ENCODE measurements around the gene DNAJB7. TPM values are rescaled to one million over a fixed set of nuclear protein-coding genes. Genes with fewer than 3 reads are reported as not detected.

Gene DNAJB7
- not detected for total RNA-seq

- H3K27me3 ChIP-seq: no peaks in the 10 kb centered on the region
- peaks cover 0 to 19% (median 5%) of the 10 kb centered on the region in 4 donors for H3K36me3 ChIP-seq
- H3K4me1 ChIP-seq: peaks cover 10 to 19% (median 15%) of the 10 kb centered on the region in 4 donors
- intact Hi-C loops (cut with DNase I): no loop called here
- WGBS: 97% methylated on average over 3 of the region's 3 CpGs
- DNase-seq (ENCODE audit: extremely low spot score): no peak
- no peaks in the 10 kb centered on the region for H3K9me3 ChIP-seq
- no peak for TF ChIP-seq POLR2A (IDR thresholded peaks at IDR 0.05; ENCODE audit: low read depth)
- no peak for TF ChIP-seq EP300 (IDR thresholded peaks at IDR 0.05)
- no peak for TF ChIP-seq CTCF (IDR thresholded peaks at IDR 0.05)
- no peak for TF ChIP-seq POLR2AphosphoS5 (IDR thresholded peaks at IDR 0.05)
- H3K27ac ChIP-seq (replicated peaks in 1 of 4): no peak within 1 kb of the TSS
- H3K4me3 ChIP-seq: no peak within 1 kb of the TSS
Observed at GRCh38 chr22:40862013-40862412, at the start of gene DNAJB7. Gene DNAJB7, minus strand, starts transcription at chr22:40862113. Its CDS starts 119 bp downstream, at chr22:40861994.

- DNase-seq (ENCODE audit: extremely low spot score): no peak
- no peak overlapping the region for H3K27ac ChIP-seq (replicated peaks in 1 of 4)
- no peaks in the 10 kb centered on the region for H3K27me3 ChIP-seq
- intact Hi-C loops (cut with DNase I): no loop called here
- no peaks in the 10 kb centered on the region for H3K9me3 ChIP-seq
- no peak overlapping the region for H3K4me3 ChIP-seq
- peaks cover 9 to 86% (median 45%) of the 10 kb centered on the region in 4 donors for H3K36me3 ChIP-seq
- WGBS: 96% methylated on average over 6 of the region's 6 CpGs
- peaks cover 0 to 4% (median 0%) of the 10 kb centered on the region in 4 donors for H3K4me1 ChIP-seq
- TF ChIP-seq CTCF (IDR thresholded peaks at IDR 0.05) (no peak), POLR2A (IDR thresholded peaks at IDR 0.05; ENCODE audit: low read depth) (no peak), EP300 (IDR thresholded peaks at IDR 0.05) (no peak), POLR2AphosphoS5 (IDR thresholded peaks at IDR 0.05) (no peak)
Observed at GRCh38 chr22:40908895-40909294, 47.0 kb upstream of the DNAJB7 start.

GRCh38 chr22:40904101-40904500 is 42.2 kb upstream of the DNAJB7 start:
- H3K27me3 ChIP-seq: no peaks in the 10 kb centered on the region
- 100% methylated on average over 1 of the region's 1 CpG for WGBS
- intact Hi-C loops (cut with DNase I): no loop called here
- H3K4me3 ChIP-seq: no peak overlapping the region
- peaks cover 0 to 51% (median 21%) of the 10 kb centered on the region in 4 donors for H3K36me3 ChIP-seq
- no peak for TF ChIP-seq CTCF (IDR thresholded peaks at IDR 0.05)
- no peak for TF ChIP-seq POLR2A (IDR thresholded peaks at IDR 0.05; ENCODE audit: low read depth)
- no peak for TF ChIP-seq POLR2AphosphoS5 (IDR thresholded peaks at IDR 0.05)
- TF ChIP-seq EP300 (IDR thresholded peaks at IDR 0.05): no peak
- H3K27ac ChIP-seq (replicated peaks in 1 of 4): no peak overlapping the region
- H3K9me3 ChIP-seq: no peaks in the 10 kb centered on the region
- DNase-seq (ENCODE audit: extremely low spot score): no peak
- peaks cover 0 to 6% (median 0%) of the 10 kb centered on the region in 4 donors for H3K4me1 ChIP-seq

- DNase-seq (ENCODE audit: extremely low spot score): no peak
- Histone ChIP-seq H3K36me3 (peaks cover 0 to 34% (median 6%) of the 10 kb centered on the region in 4 donors), H3K27ac (replicated peaks in 1 of 4) (no peak overlapping the region), H3K4me3 (no peak overlapping the region), H3K4me1 (peaks cover 0 to 6% (median 0%) of the 10 kb centered on the region in 4 donors), H3K9me3 (no peaks in the 10 kb centered on the region), H3K27me3 (no peaks in the 10 kb centered on the region)
- WGBS: 42% methylated on average over 3 of the region's 3 CpGs
- TF ChIP-seq POLR2AphosphoS5 (IDR thresholded peaks at IDR 0.05) (no peak), CTCF (IDR thresholded peaks at IDR 0.05) (peak in 2 of 3 experiments; percentile 43 to 44)
- intact Hi-C loops (cut with DNase I): loop anchor here (10.0 kb wide), 1 partner anchor 214 kb away; no protein-coding TSS in a partner anchor
Observed at GRCh38 chr22:40898850-40899357, 37.0 kb upstream of the DNAJB7 start.

GRCh38 chr22:40894417-40894816 is 32.5 kb upstream of the DNAJB7 start:
- Histone ChIP-seq H3K36me3 (peaks cover 0 to 58% (median 30%) of the 10 kb centered on the region in 4 donors), H3K4me1 (no peaks in the 10 kb centered on the region), H3K27me3 (no peaks in the 10 kb centered on the region), H3K27ac (replicated peaks in 1 of 4) (no peak overlapping the region), H3K9me3 (no peaks in the 10 kb centered on the region), H3K4me3 (no peak overlapping the region)
- 96% methylated on average over 4 of the region's 4 CpGs for WGBS
- intact Hi-C loops (cut with DNase I): loop anchor here (10.0 kb wide), 1 partner anchor 210 kb away; no protein-coding TSS in a partner anchor
- DNase-seq (ENCODE audit: extremely low spot score): no peak
- TF ChIP-seq POLR2A (IDR thresholded peaks at IDR 0.05; ENCODE audit: low read depth) (no peak), CTCF (IDR thresholded peaks at IDR 0.05) (no peak), EP300 (IDR thresholded peaks at IDR 0.05) (no peak), POLR2AphosphoS5 (IDR thresholded peaks at IDR 0.05) (no peak)
